ENCODE measurements around the gene PARVG. TPM values are rescaled to one million over a fixed set of nuclear protein-coding genes. Genes with fewer than 3 reads are reported as not detected.

The PARVG gene
- total RNA-seq, 4 donors from 2014 or later: 2.4 to 7.1 (median 5.5) TPM

GRCh38 chr22:44247346-44247745 lies 66.6 kb downstream of the PARVG start:
- TF ChIP-seq CTCF (IDR thresholded peaks at IDR 0.05) (no peak), POLR2A (IDR thresholded peaks at IDR 0.05) (no peak)
- 89 to 91% methylated on average over 5 of the region's 5 CpGs for WGBS, 2 donors
- Histone ChIP-seq H3K4me3 (replicated peaks in 1 of 3) (no peak overlapping the region), H3K9me3 (no peaks in the 10 kb centered on the region), H3K4me1 (no peaks in the 10 kb centered on the region), H3K27ac (no peak overlapping the region), H3K27me3 (no peaks in the 10 kb centered on the region), H3K36me3 (no peaks in the 10 kb centered on the region)
- DNase-seq: no peak
- intact Hi-C loops (cut with DNase I): no loop called here

GRCh38 chr22:44247923-44248892 lies 67.5 kb downstream of the PARVG start:
- Histone ChIP-seq H3K4me3 (replicated peaks in 1 of 3) (no peak overlapping the region), H3K4me1 (no peaks in the 10 kb centered on the region), H3K27me3 (no peaks in the 10 kb centered on the region), H3K36me3 (no peaks in the 10 kb centered on the region), H3K27ac (no peak overlapping the region), H3K9me3 (no peaks in the 10 kb centered on the region)
- no peak for DNase-seq
- WGBS, 2 donors: 92 to 93% methylated on average over 25 of the region's 25 CpGs
- TF ChIP-seq POLR2A (IDR thresholded peaks at IDR 0.05) (no peak), CTCF (IDR thresholded peaks at IDR 0.05) (no peak)
- intact Hi-C loops (cut with DNase I): no loop called here

DNA sequence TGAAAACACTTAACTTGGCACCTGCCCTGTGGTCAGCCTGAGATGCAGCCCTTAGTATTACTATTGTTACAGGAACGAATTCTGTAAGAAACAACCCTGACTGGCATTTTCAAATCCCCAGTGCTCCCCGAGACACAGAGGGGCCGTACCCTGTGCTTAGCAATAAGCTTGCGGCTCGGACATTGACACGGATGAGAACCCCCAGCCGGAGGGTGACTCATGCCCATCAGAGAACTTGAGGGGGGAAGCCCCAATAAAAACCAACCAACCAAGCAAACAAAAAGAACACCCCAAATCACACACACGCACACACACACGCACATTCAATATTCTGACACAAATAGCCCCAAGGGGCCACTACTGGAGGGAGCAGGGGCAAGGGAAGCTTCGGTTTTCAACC lies 68.2 kb downstream of the PARVG start:
- 87 to 96% methylated on average over 10 of the region's 10 CpGs for whole genome bisulfite sequencing, 2 donors

DNA sequence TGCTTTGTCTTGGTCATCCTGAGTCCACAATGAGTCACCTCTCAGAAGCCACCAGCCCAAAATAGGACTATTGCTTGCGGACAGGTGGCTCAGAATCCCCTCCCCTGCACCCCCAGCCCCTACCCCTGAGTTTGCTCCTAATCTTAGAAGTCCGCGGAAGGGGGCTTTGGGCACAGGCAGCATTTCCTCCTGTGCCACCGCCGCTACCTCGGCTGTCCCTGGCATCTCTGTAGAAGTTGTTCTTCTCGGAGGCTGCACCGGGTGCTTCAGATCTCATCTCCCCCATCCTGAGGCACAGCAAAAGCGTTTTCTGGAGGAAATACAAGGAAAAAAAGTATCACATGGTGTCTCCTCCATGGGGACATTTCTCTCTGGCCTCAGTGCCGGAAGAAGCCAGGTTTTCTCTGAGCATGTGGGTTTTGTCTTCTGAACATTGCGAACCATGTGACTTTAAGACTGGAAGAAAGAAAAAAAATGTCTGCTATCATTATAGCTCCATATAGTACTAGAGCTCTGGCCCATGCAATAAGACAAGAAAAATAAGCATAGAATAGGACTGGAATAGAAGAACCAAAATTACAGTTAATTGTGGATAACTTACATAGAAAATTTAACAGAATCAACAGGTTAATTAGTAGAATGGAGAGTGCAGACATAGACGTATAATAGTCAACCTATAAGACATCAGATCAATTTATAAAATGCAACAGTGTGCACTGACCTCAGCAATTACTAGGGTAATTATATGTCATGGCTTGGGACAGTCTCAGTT lies 68.8 kb downstream of the PARVG start:
- Histone ChIP-seq H3K4me3 (replicated peaks in 1 of 3) (no peak overlapping the region), H3K27ac (no peak overlapping the region), H3K27me3 (no peaks in the 10 kb centered on the region), H3K4me1 (no peaks in the 10 kb centered on the region), H3K36me3 (no peaks in the 10 kb centered on the region), H3K9me3 (no peaks in the 10 kb centered on the region)
- intact Hi-C loops (cut with DNase I): no loop called here
- no peak for DNase-seq
- WGBS, 2 donors: 88 to 94% methylated on average over 11 to 12 of the region's 12 CpGs
- TF ChIP-seq POLR2A (IDR thresholded peaks at IDR 0.05): no peak
- no peak for TF ChIP-seq CTCF (IDR thresholded peaks at IDR 0.05)

More for the DNA sequence above, 68.2 kb downstream of the PARVG start:
- Histone ChIP-seq H3K4me1 (no peaks in the 10 kb centered on the region), H3K27me3 (no peaks in the 10 kb centered on the region), H3K27ac (no peak overlapping the region), H3K9me3 (no peaks in the 10 kb centered on the region), H3K4me3 (replicated peaks in 1 of 3) (no peak overlapping the region), H3K36me3 (no peaks in the 10 kb centered on the region)
- intact Hi-C loops (cut with DNase I): no loop called here
- no peak for DNase-seq
- no peak for TF ChIP-seq CTCF (IDR thresholded peaks at IDR 0.05)
- TF ChIP-seq POLR2A (IDR thresholded peaks at IDR 0.05): no peak
